ENCODE data around the gene HLF. TPM values are rescaled to one million over a fixed set of nuclear protein-coding genes. Genes with fewer than 3 reads are reported as not detected.

Gene HLF
- total RNA-seq, 2 experiments from 2014 or later = 2.5 to 2.6 TPM

Other genes starting within 250 kb of the HLF start
- gene MMD, start 156.9 kb downstream of the HLF start, total RNA-seq = 10 to 100 TPM; 41.5 to 41.9 TPM
- gene SMIM36, start 246.5 kb downstream of the HLF start, total RNA-seq = not detected